ENCODE data around the gene PEPD.

Gene PEPD

GRCh38 chr19:33456076-33456844, 65.3 kb downstream of the PEPD start:
- no peak for DNase-seq

- DNase-seq, result no peak
These were observed 68.3 kb downstream of the PEPD start for GRCh38 chr19:33453265-33453664.

GRCh38 chr19:33450689-33451088, 70.9 kb downstream of the PEPD start:
- no peak for DNase-seq

GRCh38 chr19:33449799-33450198, 71.8 kb downstream of the PEPD start:
- no peak for DNase-seq

- DNase-seq, result no peak
These were observed 73.5 kb downstream of the PEPD start for GRCh38 chr19:33448159-33448516.

- DNase-seq, result no peak
These were observed 74.0 kb downstream of the PEPD start for GRCh38 chr19:33447336-33448158.

GRCh38 chr19:33446330-33447293, 75.0 kb downstream of the PEPD start:
- DNase-seq, result no peak

- DNase-seq, result no peak
These were observed 75.9 kb downstream of the PEPD start for GRCh38 chr19:33445442-33446329.

- DNase-seq, result no peak
These were observed 76.8 kb downstream of the PEPD start for GRCh38 chr19:33444562-33445441.

GRCh38 chr19:33443638-33444561, 77.7 kb downstream of the PEPD start:
- DNase-seq, result no peak

GRCh38 chr19:33442706-33443105, 78.9 kb downstream of the PEPD start:
- no peak for DNase-seq

GRCh38 chr19:33441828-33442227, 79.8 kb downstream of the PEPD start:
- DNase-seq, result no peak

- DNase-seq, result no peak
These were observed 80.3 kb downstream of the PEPD start for GRCh38 chr19:33441277-33441699.

- DNase-seq, result no peak
These were observed 80.9 kb downstream of the PEPD start for GRCh38 chr19:33440682-33441081.

- no peak for DNase-seq
These were observed 81.3 kb downstream of the PEPD start for GRCh38 chr19:33440241-33440640.

- DNase-seq, result no peak
These were observed 82.4 kb downstream of the PEPD start for GRCh38 chr19:33438987-33439781.

- DNase-seq, result no peak
These were observed 83.5 kb downstream of the PEPD start for GRCh38 chr19:33437821-33438671.

- no peak for DNase-seq
These were observed 84.2 kb downstream of the PEPD start for GRCh38 chr19:33437393-33437820.

Measured in retina (tissue), 1 donor.